SH-SY5Y (cell line): ENCODE data around the gene ZNF280B.

Experiments
- GATA2 ChIP-seq: IDR thresholded peaks from 2 replicates; pipeline ENCODE4 v1.6.1; 2011; ENCODE audit warnings: mild to moderate bottlenecking, low read depth, low read length
- GATA3 ChIP-seq: IDR thresholded peaks from 2 replicates; pipeline ENCODE4 v1.6.1; 2011; ENCODE audit warnings: low read depth, mild to moderate bottlenecking, low read length, moderate library complexity

DNA sequence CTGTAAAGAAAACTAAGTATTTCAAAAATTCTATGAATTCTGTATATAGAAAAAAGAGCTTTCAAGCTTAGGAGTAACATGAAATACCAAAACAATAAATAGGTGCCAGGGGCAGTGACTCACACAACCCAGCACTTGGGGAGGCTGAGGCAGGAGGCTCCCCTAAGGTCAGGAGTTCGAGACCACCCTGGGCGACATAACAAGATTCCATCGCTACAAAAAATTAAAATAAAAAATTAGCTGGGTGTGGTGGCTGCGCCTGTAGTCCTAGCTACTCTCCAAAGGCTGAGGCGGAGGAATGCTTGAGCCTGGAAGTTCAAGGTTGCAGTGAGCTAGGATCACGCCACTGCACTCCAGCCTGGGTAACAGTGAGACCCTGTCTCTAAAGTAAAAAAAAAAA lies 21.5 kb downstream of the ZNF280B start:
- TF ChIP-seq GATA2 (no peak), GATA3 (no peak)
